Neuronal stem cell (in vitro differentiated cells): ENCODE results near the gene BCAS3.
A peak's percentile ranks its signal among the peaks of the same experiment; 100 is the strongest.
"Not testable (repeated sequence)": the region's sequence is repeated elsewhere in the genome, so short reads cannot be mapped to it uniquely, and the experiment has no call there.

Experiments
- DNase-seq: peaks from one replicate; pipeline ENCODE4 v3.0.0-alpha.2; 2013; ENCODE audit warnings: low spot score
- H2AFZ ChIP-seq: one replicate; pipeline ENCODE4 v1.6.1; 2013; ENCODE audit warnings: mild to moderate bottlenecking, low read length, inconsistent platforms
- H2AK5ac ChIP-seq: 2 replicates; pipeline ENCODE4 v1.6.1; 2013; ENCODE audit warnings: low read depth, mild to moderate bottlenecking, inconsistent platforms, low read length, moderate library complexity, mixed read lengths
- H2BK120ac ChIP-seq: 2 replicates; pipeline ENCODE4 v1.6.1; 2013; ENCODE audit warnings: low read depth, mild to moderate bottlenecking, inconsistent platforms, low read length, moderate library complexity, mixed read lengths
- H2BK12ac ChIP-seq: one replicate; pipeline ENCODE4 v1.6.1; 2013; ENCODE audit warnings: low read length, inconsistent platforms
- H2BK15ac ChIP-seq: 2 replicates; pipeline ENCODE4 v1.6.1; 2013; ENCODE audit warnings: mild to moderate bottlenecking, low read length, inconsistent platforms, mixed read lengths
- H2BK5ac ChIP-seq: one replicate; pipeline ENCODE4 v1.6.1; 2013; ENCODE audit warnings: inconsistent platforms, mild to moderate bottlenecking, low read length, moderate library complexity
- H3K14ac ChIP-seq: one replicate; pipeline ENCODE4 v1.6.1; 2013; ENCODE audit warnings: low read length, inconsistent platforms
- H3K18ac ChIP-seq: 2 replicates; pipeline ENCODE4 v1.6.1; 2013; ENCODE audit warnings: low read length, inconsistent platforms
- H3K23ac ChIP-seq: 2 replicates; pipeline ENCODE4 v1.6.1; 2013; ENCODE audit warnings: low read depth, mild to moderate bottlenecking, mixed read lengths, low read length, inconsistent platforms; ENCODE audit not compliant: poor library complexity
- H3K27ac ChIP-seq: replicated peaks from 3 replicates; pipeline ENCODE4 v1.5.1; 2013; ENCODE audit warnings: low read length, inconsistent platforms
- H3K27me3 ChIP-seq, 3 experiments: 2 replicates each; pipeline ENCODE4 v1.6.1; 2013; ENCODE audit warnings: low read length in 3 of 3, mild to moderate bottlenecking in 2 of 3, inconsistent platforms in 1 of 3, low read depth in 1 of 3, mixed read lengths in 1 of 3, moderate library complexity in 1 of 3; ENCODE audit not compliant: control insufficient read depth in 3 of 3, insufficient read depth in 3 of 3
- H3K36me3 ChIP-seq, 2 donors: replicated peaks in 1 of 2; 2 replicates each; pipeline ENCODE4 v1.6.1; 2013; ENCODE audit warnings: low read length in 2 of 2; ENCODE audit not compliant: control insufficient read depth in 2 of 2, insufficient read depth in 2 of 2
- H3K4ac ChIP-seq: 2 replicates; pipeline ENCODE4 v1.6.1; 2013; ENCODE audit warnings: inconsistent platforms, mild to moderate bottlenecking, low read length, moderate library complexity
- H3K4me1 ChIP-seq, 2 donors: 1 replicate in 1 of 2; 2 replicates in 1 of 2; pipeline ENCODE4 v1.6.1; 2013; ENCODE audit warnings: low read length in 2 of 2, low read depth in 1 of 2; ENCODE audit not compliant: control insufficient read depth in 2 of 2, insufficient read depth in 1 of 2
- H3K4me2 ChIP-seq: one replicate; pipeline ENCODE4 v1.6.1; 2013; ENCODE audit warnings: mild to moderate bottlenecking, low read length, inconsistent platforms; ENCODE audit not compliant: insufficient read depth, poor library complexity, severe bottlenecking
- H3K4me3 ChIP-seq, 2 donors: 2 replicates each; pipeline ENCODE4 v1.5.1; 2013; ENCODE audit warnings: low read length in 2 of 2, mild to moderate bottlenecking in 2 of 2, inconsistent platforms in 1 of 2, moderate library complexity in 1 of 2
- H3K79me1 ChIP-seq: one replicate; pipeline ENCODE4 v1.6.1; 2013; ENCODE audit warnings: low read depth, mild to moderate bottlenecking, inconsistent platforms, low read length, moderate library complexity
- H3K9ac ChIP-seq: one replicate; pipeline ENCODE4 v1.6.1; 2013; ENCODE audit warnings: mild to moderate bottlenecking, low read depth, low read length, inconsistent platforms; ENCODE audit not compliant: poor library complexity
- H3K9me3 ChIP-seq, 2 donors: replicated peaks in 1 of 2; 2 replicates each; pipeline versions ENCODE3 to v1.6.1; 2013; ENCODE audit warnings: low read length in 2 of 2, mild to moderate bottlenecking in 2 of 2, inconsistent platforms in 1 of 2, low read depth in 1 of 2, mixed read lengths in 1 of 2, moderate library complexity in 1 of 2; ENCODE audit not compliant: control insufficient read depth in 2 of 2, insufficient read depth in 1 of 2
- H4K8ac ChIP-seq: one replicate; pipeline ENCODE4 v1.6.1; 2013; ENCODE audit warnings: low read depth, mild to moderate bottlenecking, inconsistent platforms, low read length, moderate library complexity
- H4K91ac ChIP-seq: one replicate; pipeline ENCODE4 v1.6.1; 2013; ENCODE audit warnings: low read length, low read depth, mild to moderate bottlenecking, inconsistent platforms; ENCODE audit not compliant: poor library complexity
- WGBS, 2 donors: extraction: QIAGEN DNeasy Blood & Tissue Kit; methylation state at CpG; one replicate each; pipeline ENCODE4 v1.1.7; 2013; ENCODE audit warnings: missing lambda C conversion rate in 2 of 2, mixed read lengths in 1 of 2; ENCODE audit not compliant: insufficient read length in 2 of 2, insufficient replicate concordance in 1 of 2; ENCODE audit errors: extremely low coverage in 2 of 2; 5-methylcytosine and 5-hydroxymethylcytosine counted together

BCAS3 gene

DNA sequence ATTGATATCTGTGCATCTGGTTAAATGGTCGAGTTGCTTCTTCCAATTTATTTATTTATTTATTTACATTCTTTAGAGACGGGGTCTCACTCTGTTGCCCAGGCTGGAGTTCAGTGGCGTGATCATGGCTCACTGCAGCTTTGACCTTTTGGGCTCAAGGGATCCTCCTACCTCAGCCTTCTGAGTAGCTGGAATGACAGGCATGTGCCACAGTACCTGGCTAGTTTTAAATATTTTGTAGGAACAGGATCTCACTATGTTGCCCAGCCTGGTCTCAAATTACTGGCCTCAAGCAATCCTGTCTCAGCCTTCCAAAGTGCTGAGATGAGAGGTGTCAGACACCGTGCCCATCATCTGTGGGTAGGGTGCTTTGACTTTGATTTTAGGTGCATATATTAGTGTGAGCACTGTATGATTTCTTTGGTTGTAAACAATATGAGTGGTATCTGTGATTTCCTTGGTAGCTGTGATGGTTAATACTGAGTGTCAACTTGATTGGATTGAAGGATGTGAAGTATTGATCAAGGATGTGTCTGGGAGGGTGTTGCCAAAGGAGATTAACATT, 90.2 kb downstream of the BCAS3 start:
- H3K27me3 ChIP-seq: no peaks in the 10 kb centered on the region
- DNase-seq: no peak
- no peak overlapping the region for H3K9ac ChIP-seq
- no peaks in the 10 kb centered on the region for H3K36me3 ChIP-seq
- H4K91ac ChIP-seq: no peak overlapping the region
- no peak overlapping the region for H3K14ac ChIP-seq
- H4K8ac ChIP-seq: no peak overlapping the region
- peaks cover 0 to 5% of the 10 kb centered on the region in 2 donors for H3K4me1 ChIP-seq
- H3K18ac ChIP-seq: no peak overlapping the region
- H2AK5ac ChIP-seq: no peak overlapping the region
- WGBS, 2 donors: no CpG with 5 or more reads among the region's 4 CpGs
- no peak overlapping the region for H3K4me3 ChIP-seq
- no peak overlapping the region for H3K27ac ChIP-seq
- no peak overlapping the region for H2BK120ac ChIP-seq
- H2BK12ac ChIP-seq: no peak overlapping the region
- H3K23ac ChIP-seq: no peak overlapping the region
- H2BK5ac ChIP-seq: no peak overlapping the region
- no peak overlapping the region for H2BK15ac ChIP-seq
- no peak overlapping the region for H3K4ac ChIP-seq
- H3K9me3 ChIP-seq: peaks cover 1 to 5% of the 10 kb centered on the region in 2 donors
- no peak overlapping the region for H3K4me2 ChIP-seq
- H3K79me1 ChIP-seq: peaks cover 2% of the 10 kb centered on the region
- H2AFZ ChIP-seq: no peak overlapping the region

DNA sequence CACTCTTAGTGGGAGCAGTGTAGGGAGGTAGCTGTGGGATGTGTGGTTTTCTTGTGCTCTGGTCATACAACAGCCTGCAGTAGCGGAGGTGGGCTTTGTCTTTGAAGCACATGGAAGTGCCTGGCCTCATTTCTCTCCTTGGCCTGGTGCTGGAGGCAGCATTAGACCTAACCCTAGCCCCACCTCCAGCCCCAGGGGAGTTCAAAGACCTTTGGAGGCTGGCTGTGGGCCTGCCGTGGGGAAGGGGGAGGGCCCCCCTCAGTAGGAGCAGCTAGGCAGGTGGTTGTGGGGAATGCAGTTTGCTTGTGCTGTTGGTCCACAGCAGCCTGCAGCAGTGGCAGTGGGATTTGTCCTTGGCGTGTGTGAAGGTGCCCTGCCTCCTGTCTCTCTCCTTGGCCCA, 91.7 kb downstream of the BCAS3 start:
- Histone ChIP-seq H3K4me3 (no peak overlapping the region), H3K36me3 (no peaks in the 10 kb centered on the region), H2AFZ (peak overlapping the region; percentile 35), H3K27ac (no peak overlapping the region), H4K91ac (no peak overlapping the region), H3K23ac (peak overlapping the region; percentile 3), H4K8ac (no peak overlapping the region), H3K27me3 (no peaks in the 10 kb centered on the region), H3K4me2 (no peak overlapping the region), H2BK12ac (no peak overlapping the region), H2BK120ac (no peak overlapping the region), H2AK5ac (no peak overlapping the region), H2BK5ac (no peak overlapping the region), H2BK15ac (no peak overlapping the region), H3K79me1 (peaks cover 2% of the 10 kb centered on the region), H3K14ac (peak overlapping the region; percentile 63), H3K9ac (peak overlapping the region; percentile 44), H3K18ac (peak overlapping the region; percentile 1), H3K9me3 (peaks cover 1 to 5% of the 10 kb centered on the region in 2 donors), H3K4me1 (peaks cover 0 to 5% of the 10 kb centered on the region in 2 donors), H3K4ac (no peak overlapping the region)
- no CpG with 5 or more reads among the region's 3 CpGs for WGBS, 2 donors
- no peak for DNase-seq

DNA sequence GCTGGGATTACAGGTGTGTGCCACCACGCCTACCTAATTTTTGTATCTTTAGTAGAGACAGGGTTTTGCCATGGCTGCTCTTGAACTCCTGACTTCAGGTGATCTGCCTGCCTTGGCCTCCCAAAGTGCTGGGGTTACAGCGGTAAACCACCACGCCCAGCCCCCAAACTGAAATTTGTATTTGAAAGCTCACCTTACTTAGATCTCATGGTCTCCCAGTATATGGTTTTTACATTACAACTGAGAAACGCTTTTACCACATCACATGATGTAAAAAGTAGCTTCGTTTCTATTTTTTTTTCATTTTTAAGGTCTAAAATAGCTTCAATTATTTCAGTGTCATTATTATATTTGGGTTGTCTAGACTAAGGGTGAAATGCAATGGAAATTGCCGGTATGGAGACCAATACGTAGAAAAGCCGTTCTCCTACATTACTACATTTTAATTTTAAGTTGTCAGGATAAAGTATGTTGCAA, 93.3 kb downstream of the BCAS3 start:
- Histone ChIP-seq H3K9ac (no peak overlapping the region), H3K18ac (no peak overlapping the region), H2BK12ac (no peak overlapping the region), H3K23ac (no peak overlapping the region), H3K4ac (no peak overlapping the region), H2AFZ (no peak overlapping the region), H3K14ac (no peak overlapping the region), H2BK15ac (no peak overlapping the region), H3K27ac (no peak overlapping the region), H3K27me3 (no peaks in the 10 kb centered on the region), H2BK120ac (no peak overlapping the region), H3K79me1 (peaks cover 2% of the 10 kb centered on the region), H3K9me3 (peaks cover 1 to 5% of the 10 kb centered on the region in 2 donors), H4K91ac (no peak overlapping the region), H3K4me3 (no peak overlapping the region), H3K4me2 (no peak overlapping the region), H3K4me1 (peaks cover 0 to 5% of the 10 kb centered on the region in 2 donors), H2AK5ac (no peak overlapping the region), H4K8ac (no peak overlapping the region), H3K36me3 (no peaks in the 10 kb centered on the region), H2BK5ac (no peak overlapping the region)
- DNase-seq: no peak
- WGBS, 2 donors: no CpG with 5 or more reads among the region's 8 CpGs

DNA sequence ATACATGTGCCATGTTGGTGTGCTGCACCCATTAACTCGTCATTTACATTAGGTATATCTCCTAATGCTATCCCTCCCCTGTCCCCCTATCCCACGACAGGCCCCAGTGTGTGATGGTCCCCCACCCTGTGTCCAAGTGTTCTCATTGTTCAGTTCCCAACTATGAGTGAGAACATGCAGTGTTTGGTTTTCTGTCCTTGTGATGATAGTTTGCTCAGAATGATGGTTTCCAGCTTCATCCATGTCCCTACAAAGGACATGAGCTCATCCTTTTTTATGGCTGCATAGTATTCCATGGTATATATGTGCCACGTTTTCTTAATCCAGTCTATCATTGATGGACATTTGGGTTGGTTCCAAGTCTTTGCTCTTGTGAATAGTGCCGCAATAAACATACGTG, 94.0 kb downstream of the BCAS3 start:
- H3K9ac ChIP-seq, H2AK5ac ChIP-seq, H3K14ac ChIP-seq, H3K36me3 ChIP-seq, H3K9me3 ChIP-seq, H3K4me2 ChIP-seq, H3K4ac ChIP-seq, H3K18ac ChIP-seq, H4K8ac ChIP-seq, H2AFZ ChIP-seq, H3K4me3 ChIP-seq, H2BK5ac ChIP-seq, H2BK15ac ChIP-seq, H3K23ac ChIP-seq, H3K4me1 ChIP-seq, H3K79me1 ChIP-seq, DNase-seq, H2BK12ac ChIP-seq, H4K91ac ChIP-seq, H3K27me3 ChIP-seq, H3K27ac ChIP-seq, H2BK120ac ChIP-seq: not testable (repeated sequence)
- no CpG with 5 or more reads among the region's 5 CpGs for WGBS, 2 donors
